Progenitor cell of endocrine pancreas (in vitro differentiated cells): ENCODE measurements around the gene SLC9A6. TPM values are rescaled to one million over a fixed set of nuclear protein-coding genes. Genes with fewer than 3 reads are reported as not detected.
"Not testable (repeated sequence)": the region's sequence is repeated elsewhere in the genome, so short reads cannot be mapped to it uniquely, and the experiment has no call there.

Experiments used
- DNase-seq: peaks from one replicate; pipeline ENCODE4 v3.0.0; 2021; ENCODE audit warnings: low spot score; ENCODE audit not compliant: unreplicated experiment
- H3K27ac Mint-ChIP-seq: 2 replicates; pipeline ENCODE4 v1.8.0; 2021; ENCODE audit warnings: mild to moderate bottlenecking, moderate library complexity, mixed read lengths
- H3K27me3 Mint-ChIP-seq: 2 replicates; pipeline ENCODE4 v1.8.0; 2021; ENCODE audit warnings: mixed read lengths
- H3K36me3 Mint-ChIP-seq: 2 replicates; pipeline ENCODE4 v1.8.0; 2022; ENCODE audit warnings: mixed read lengths; ENCODE audit not compliant: insufficient read depth
- H3K4me1 Mint-ChIP-seq: 2 replicates; pipeline ENCODE4 v1.8.0; 2021; ENCODE audit warnings: low read depth, mixed read lengths
- H3K4me3 Mint-ChIP-seq: 2 replicates; pipeline ENCODE4 v1.8.0; 2021; ENCODE audit warnings: low read depth, mild to moderate bottlenecking, moderate library complexity, mixed read lengths
- H3K9me3 Mint-ChIP-seq: 2 replicates; pipeline ENCODE4 v1.8.0; 2021; ENCODE audit warnings: low read depth, mixed read lengths
- CTCF ChIP-seq: fragments of 200-600 bp; sonication (generic); IDR thresholded peaks from one replicate; pipeline ENCODE4 v1.5.0; 2021; ENCODE audit warnings: antibody characterized with exemption, mild to moderate bottlenecking; ENCODE audit not compliant: unreplicated experiment
- total RNA-seq: library from RNA; stranded (reverse); gene quantifications from 2 replicates; pipeline ENCODE4 v1.2.1, GENCODE V29; 2021

The SLC9A6 gene
- total RNA-seq, 1 donor from 2014 or later, result 15.3 TPM

DNA sequence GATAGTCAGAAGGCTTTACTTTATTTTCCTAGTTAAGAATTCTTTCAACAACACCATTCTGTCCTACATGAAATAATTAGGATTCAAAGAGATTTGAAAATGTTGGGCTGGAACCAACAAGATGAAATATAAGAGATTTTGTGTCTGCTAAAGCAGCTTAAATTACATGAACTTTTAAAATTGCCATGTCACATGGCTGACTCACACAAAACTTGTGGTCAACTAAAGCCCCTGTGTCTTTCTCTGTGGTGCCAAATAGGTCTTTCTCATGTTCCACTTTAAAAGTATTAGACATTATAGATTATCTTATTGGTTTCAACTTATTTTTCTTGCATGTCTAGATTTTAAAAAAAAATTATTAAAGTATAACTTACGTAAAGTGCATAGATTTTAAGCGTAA is 101.3 kb downstream of the SLC9A6 start:
- no peak for DNase-seq
- Mint-ChIP-seq H3K4me3 (no peak overlapping the region), H3K4me1 (no peaks in the 10 kb centered on the region), H3K9me3 (peaks cover 4% of the 10 kb centered on the region), H3K27ac (no peak overlapping the region), H3K36me3 (no peaks in the 10 kb centered on the region), H3K27me3 (no peaks in the 10 kb centered on the region)
- TF ChIP-seq CTCF, result no peak

DNA sequence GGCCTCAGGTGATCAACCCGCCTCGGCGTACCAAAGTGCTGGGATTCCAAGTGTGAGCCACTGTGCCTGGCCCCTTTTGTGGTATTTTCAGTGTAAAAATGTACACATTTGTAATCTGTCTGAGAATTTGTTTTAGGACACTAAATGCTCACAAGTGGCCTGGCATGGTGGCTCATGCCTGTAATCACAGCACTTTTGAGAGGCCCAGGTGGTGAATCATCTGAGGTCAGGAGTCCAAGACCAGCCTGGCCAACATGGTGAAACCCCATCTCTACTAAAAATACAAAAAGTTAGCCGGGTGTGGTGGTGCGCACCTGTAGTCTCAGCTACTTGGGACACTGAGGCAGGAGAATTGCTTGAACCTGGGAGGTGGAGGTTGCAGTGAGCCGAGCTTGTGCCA is 106.7 kb downstream of the SLC9A6 start:
- not testable (repeated sequence) for H3K27me3 Mint-ChIP-seq, H3K36me3 Mint-ChIP-seq, H3K9me3 Mint-ChIP-seq, H3K4me1 Mint-ChIP-seq, H3K27ac Mint-ChIP-seq, DNase-seq, H3K4me3 Mint-ChIP-seq

- Mint-ChIP-seq H3K36me3 (no peaks in the 10 kb centered on the region), H3K27me3 (no peaks in the 10 kb centered on the region), H3K4me1 (no peaks in the 10 kb centered on the region), H3K4me3 (no peak overlapping the region), H3K27ac (no peak overlapping the region), H3K9me3 (peaks cover 7% of the 10 kb centered on the region)
- no peak for DNase-seq
- no peak for TF ChIP-seq CTCF
Observed at GRCh38 chrX:136094962-136095361, 109.7 kb downstream of the SLC9A6 start.

Other genes starting within 250 kb of the SLC9A6 start
- not detected in 2 replicates for gene CT45A3, start 217.2 kb upstream of the SLC9A6 start, total RNA-seq
- not detected in 2 replicates for gene CT45A5, start 199.9 kb upstream of the SLC9A6 start, total RNA-seq
- gene CT45A6, start 182.6 kb upstream of the SLC9A6 start, total RNA-seq, result not detected in 2 replicates
- gene CT45A2, start 165.4 kb upstream of the SLC9A6 start, total RNA-seq, result not detected in 2 replicates
- gene CT45A7, start 148.2 kb upstream of the SLC9A6 start, total RNA-seq, result not detected in 2 replicates
- gene CT45A8, start 130.9 kb upstream of the SLC9A6 start, total RNA-seq, result not detected in 2 replicates
- gene CT45A9, start 113.6 kb upstream of the SLC9A6 start, total RNA-seq, result not detected in 2 replicates
- gene CT45A10, start 92.0 kb upstream of the SLC9A6 start, total RNA-seq, result not detected in 2 replicates
- gene SAGE1, start 91.7 kb upstream of the SLC9A6 start, total RNA-seq, result not detected in 2 replicates
- gene MMGT1, start 11.4 kb upstream of the SLC9A6 start, total RNA-seq, result 17.6 and 17.7 TPM in 2 replicates
- 2.8 and 3.0 TPM in 2 replicates for gene FHL1, start 162.1 kb downstream of the SLC9A6 start, total RNA-seq